HFFc6 (cell line): ENCODE measurements around the gene GPSM1. TPM values are rescaled to one million over a fixed set of nuclear protein-coding genes. Genes with fewer than 3 reads are reported as not detected.
"Not testable (repeated sequence)": the region's sequence is repeated elsewhere in the genome, so short reads cannot be mapped to it uniquely, and the experiment has no call there.

Source experiments
- DNase-seq: peaks from one replicate; pipeline ENCODE4 v3.0.0-alpha.2; 2018
- H3K27ac Mint-ChIP-seq: 2 replicates; pipeline ENCODE4 v1.8.0; 2020; ENCODE audit warnings: mild to moderate bottlenecking, mixed read lengths
- H3K27me3 Mint-ChIP-seq: 2 replicates; pipeline ENCODE4 v1.8.0; 2021; ENCODE audit warnings: mild to moderate bottlenecking, moderate library complexity, mixed read lengths; ENCODE audit not compliant: insufficient read depth
- H3K36me3 Mint-ChIP-seq: 2 replicates; pipeline ENCODE4 v1.8.0; 2021; ENCODE audit warnings: low read depth, mixed read lengths
- H3K4me1 Mint-ChIP-seq: 2 replicates; pipeline ENCODE4 v1.8.0; 2020; ENCODE audit warnings: low read depth, mixed read lengths
- H3K4me3 Mint-ChIP-seq: 2 replicates; pipeline ENCODE4 v1.8.0; 2020; ENCODE audit warnings: mild to moderate bottlenecking, moderate library complexity, mixed read lengths
- H3K9me3 Mint-ChIP-seq: 2 replicates; pipeline ENCODE4 v1.8.0; 2020; ENCODE audit warnings: mild to moderate bottlenecking, mixed read lengths
- CTCF ChIP-seq: fragments of 200-600 bp; sonication (generic); IDR thresholded peaks from 2 replicates; pipeline ENCODE4 v1.5.0; 2021; ENCODE audit warnings: antibody characterized with exemption, mild to moderate bottlenecking
- total RNA-seq, 6 experiments: library from RNA; stranded (reverse); fragmentation: NEBNext Ultra II Directional; extraction: Animal tissue kit (Norgen Biotek cat#: 25700); gene quantifications; 2 replicates in 1 of 6; 3 replicates in 5 of 6; pipeline ENCODE4 v1.2.3, GENCODE V29; 2021

GPSM1 gene
- total RNA-seq, 6 experiments from 2014 or later, result 50.9 to 60.2 (median 55.0) TPM

GRCh38 chr9:136316271-136316751 is 11.0 kb upstream of the GPSM1 start:
- no peak overlapping the region for H3K4me3 Mint-ChIP-seq
- H3K27me3 Mint-ChIP-seq, result peaks cover 9% of the 10 kb centered on the region
- peaks cover 25% of the 10 kb centered on the region for H3K9me3 Mint-ChIP-seq
- DNase-seq, result no peak
- no peak overlapping the region for H3K27ac Mint-ChIP-seq
- H3K36me3 Mint-ChIP-seq, result peaks cover 18% of the 10 kb centered on the region
- TF ChIP-seq CTCF, result no peak
- no peaks in the 10 kb centered on the region for H3K4me1 Mint-ChIP-seq

GRCh38 chr9:136316896-136317676 is 10.3 kb upstream of the GPSM1 start:
- H3K27ac Mint-ChIP-seq, result no peak overlapping the region
- no peak for TF ChIP-seq CTCF
- no peak for DNase-seq
- H3K4me1 Mint-ChIP-seq, result no peaks in the 10 kb centered on the region
- peaks cover 25% of the 10 kb centered on the region for H3K9me3 Mint-ChIP-seq
- H3K4me3 Mint-ChIP-seq, result no peak overlapping the region
- peaks cover 18% of the 10 kb centered on the region for H3K36me3 Mint-ChIP-seq
- peaks cover 9% of the 10 kb centered on the region for H3K27me3 Mint-ChIP-seq

- no peaks in the 10 kb centered on the region for H3K4me1 Mint-ChIP-seq
Measured at GRCh38 chr9:136317695-136318094, 9.6 kb upstream of the GPSM1 start.

GRCh38 chr9:136318111-136318775 is 9.1 kb upstream of the GPSM1 start:
- Mint-ChIP-seq H3K9me3 (peaks cover 25% of the 10 kb centered on the region), H3K4me1 (no peaks in the 10 kb centered on the region), H3K27ac (no peak overlapping the region), H3K27me3 (peaks cover 9% of the 10 kb centered on the region), H3K36me3 (peaks cover 18% of the 10 kb centered on the region), H3K4me3 (no peak overlapping the region)
- DNase-seq, result no peak
- TF ChIP-seq CTCF, result no peak

More at GRCh38 chr9:136317695-136318094, 9.6 kb upstream of the GPSM1 start:
- Mint-ChIP-seq H3K27me3 (peaks cover 9% of the 10 kb centered on the region), H3K4me3 (no peak overlapping the region), H3K36me3 (peaks cover 18% of the 10 kb centered on the region), H3K9me3 (peaks cover 25% of the 10 kb centered on the region), H3K27ac (no peak overlapping the region)
- TF ChIP-seq CTCF, result no peak
- DNase-seq, result no peak

- peaks cover 18% of the 10 kb centered on the region for H3K36me3 Mint-ChIP-seq
- DNase-seq, result no peak
- no peak overlapping the region for H3K4me3 Mint-ChIP-seq
- H3K27me3 Mint-ChIP-seq, result peaks cover 9% of the 10 kb centered on the region
- peaks cover 25% of the 10 kb centered on the region for H3K9me3 Mint-ChIP-seq
- no peaks in the 10 kb centered on the region for H3K4me1 Mint-ChIP-seq
- TF ChIP-seq CTCF, result no peak
- H3K27ac Mint-ChIP-seq, result no peak overlapping the region
Measured at GRCh38 chr9:136318776-136319241, 8.5 kb upstream of the GPSM1 start.

GRCh38 chr9:136319244-136319643 is 8.1 kb upstream of the GPSM1 start:
- not testable (repeated sequence) for H3K4me3 Mint-ChIP-seq, H3K27ac Mint-ChIP-seq, DNase-seq, H3K4me1 Mint-ChIP-seq, H3K27me3 Mint-ChIP-seq
- H3K9me3 Mint-ChIP-seq, result peaks cover 25% of the 10 kb centered on the region
- peaks cover 18% of the 10 kb centered on the region for H3K36me3 Mint-ChIP-seq

GRCh38 chr9:136319955-136320354 is 7.4 kb upstream of the GPSM1 start:
- Mint-ChIP-seq H3K36me3 (peaks cover 18% of the 10 kb centered on the region), H3K9me3 (peaks cover 18% of the 10 kb centered on the region)
- not testable (repeated sequence) for H3K4me1 Mint-ChIP-seq, H3K27ac Mint-ChIP-seq, DNase-seq, H3K27me3 Mint-ChIP-seq, H3K4me3 Mint-ChIP-seq

GRCh38 chr9:136320972-136321371 is 6.4 kb upstream of the GPSM1 start:
- not testable (repeated sequence) for DNase-seq, H3K9me3 Mint-ChIP-seq, H3K27ac Mint-ChIP-seq, H3K27me3 Mint-ChIP-seq, H3K4me1 Mint-ChIP-seq, H3K36me3 Mint-ChIP-seq, H3K4me3 Mint-ChIP-seq
